GM21528 (cell line): ENCODE measurements around the gene IPMK.
"Not testable (repeated sequence)": the region's sequence is repeated elsewhere in the genome, so short reads cannot be mapped to it uniquely, and the experiment has no call there.

Experiments used
- ATAC-seq: cut with Tn5 transposase; IDR thresholded peaks from one replicate; pipeline ENCODE4 v1.9.1; 2021; ENCODE audit warnings: mild to moderate bottlenecking, moderate library complexity; ENCODE audit not compliant: unreplicated experiment, low FRiP score

IPMK gene

GRCh38 chr10:58229856-58230255, 37.8 kb downstream of the IPMK start:
- ATAC-seq, result not testable (repeated sequence)

- no peak for ATAC-seq
Measured at GRCh38 chr10:58225654-58226053, 42.0 kb downstream of the IPMK start.

GRCh38 chr10:58220769-58221451, 46.8 kb downstream of the IPMK start:
- no peak for ATAC-seq

GRCh38 chr10:58219875-58220274, 47.8 kb downstream of the IPMK start:
- no peak for ATAC-seq

- no peak for ATAC-seq
Measured at GRCh38 chr10:58217612-58218011, 50.1 kb downstream of the IPMK start.

GRCh38 chr10:58212622-58213021, 55.1 kb downstream of the IPMK start:
- ATAC-seq, result no peak

GRCh38 chr10:58210160-58210559, 57.5 kb downstream of the IPMK start:
- no peak for ATAC-seq

- no peak for ATAC-seq
Measured at GRCh38 chr10:58209669-58210068, 58.0 kb downstream of the IPMK start.

GRCh38 chr10:58206251-58206650, 61.4 kb downstream of the IPMK start:
- no peak for ATAC-seq

GRCh38 chr10:58201704-58202103, 66.0 kb downstream of the IPMK start:
- no peak for ATAC-seq

GRCh38 chr10:58189269-58189668, 78.4 kb downstream of the IPMK start:
- no peak for ATAC-seq

GRCh38 chr10:58184120-58184670, 83.5 kb downstream of the IPMK start:
- ATAC-seq, result no peak

GRCh38 chr10:58180666-58181065, 87.0 kb downstream of the IPMK start:
- ATAC-seq, result no peak

GRCh38 chr10:58179238-58179637, 88.5 kb downstream of the IPMK start:
- ATAC-seq, result no peak

GRCh38 chr10:58178811-58179210, 88.9 kb downstream of the IPMK start:
- ATAC-seq, result no peak

- peak; percentile 71 for ATAC-seq
Measured at GRCh38 chr10:58177362-58177947, 90.2 kb downstream of the IPMK start.

GRCh38 chr10:58175990-58176900, 91.4 kb downstream of the IPMK start:
- ATAC-seq, result no peak

- no peak for ATAC-seq
Measured at GRCh38 chr10:58174831-58175230, 92.9 kb downstream of the IPMK start.

- ATAC-seq, result no peak
Measured at GRCh38 chr10:58173391-58173790, 94.3 kb downstream of the IPMK start.

- ATAC-seq, result no peak
Measured at GRCh38 chr10:58171146-58171545, 96.5 kb downstream of the IPMK start.

- no peak for ATAC-seq
Measured at GRCh38 chr10:58164517-58164916, 103.2 kb downstream of the IPMK start.
